Activated T-cell treated with anti-CD3 and anti-CD28 coated beads for 48 hours (primary cell): ENCODE results near the gene SCN4B.

Experiments
- DNase-seq: peaks from one replicate; pipeline ENCODE4 v3.0.0-alpha.2; 2020; ENCODE audit warnings: low read depth

Gene SCN4B

GRCh38 chr11:118129471-118130172 is 23.0 kb downstream of the SCN4B start:
- no peak for DNase-seq

GRCh38 chr11:118128721-118129470 is 23.7 kb downstream of the SCN4B start:
- no peak for DNase-seq

GRCh38 chr11:118128310-118128709 is 24.3 kb downstream of the SCN4B start:
- no peak for DNase-seq

GRCh38 chr11:118126082-118126838 is 26.4 kb downstream of the SCN4B start:
- no peak for DNase-seq

GRCh38 chr11:118124929-118125535 is 27.6 kb downstream of the SCN4B start:
- DNase-seq = no peak

GRCh38 chr11:118120793-118121192 is 31.8 kb downstream of the SCN4B start:
- DNase-seq = no peak

- no peak for DNase-seq
Measured at GRCh38 chr11:118117790-118118601, 34.6 kb downstream of the SCN4B start.

GRCh38 chr11:118115048-118115447 is 37.6 kb downstream of the SCN4B start:
- DNase-seq = no peak

GRCh38 chr11:118114266-118114665 is 38.4 kb downstream of the SCN4B start:
- DNase-seq = no peak

GRCh38 chr11:118112711-118113430 is 39.8 kb downstream of the SCN4B start:
- DNase-seq = no peak

- no peak for DNase-seq
Measured at GRCh38 chr11:118111744-118112035, 40.9 kb downstream of the SCN4B start.

- DNase-seq = no peak
Measured at GRCh38 chr11:118111019-118111743, 41.4 kb downstream of the SCN4B start.

- no peak for DNase-seq
Measured at GRCh38 chr11:118109231-118109630, 43.4 kb downstream of the SCN4B start.

GRCh38 chr11:118108513-118108912 is 44.1 kb downstream of the SCN4B start:
- no peak for DNase-seq

- no peak for DNase-seq
Measured at GRCh38 chr11:118106789-118107335, 45.8 kb downstream of the SCN4B start.

- no peak for DNase-seq
Measured at GRCh38 chr11:118105657-118106305, 46.8 kb downstream of the SCN4B start.

GRCh38 chr11:118104491-118104890 is 48.1 kb downstream of the SCN4B start:
- no peak for DNase-seq

GRCh38 chr11:118102721-118103261 is 49.8 kb downstream of the SCN4B start:
- no peak for DNase-seq

- no peak for DNase-seq
Measured at GRCh38 chr11:118100691-118101232, 51.9 kb downstream of the SCN4B start.
